SK-N-SH treated with all-trans-retinoic acid at 6 μM for 48 hours (cell line): ENCODE results near the gene FRRS1.

Source experiments
- ATAC-seq: fragments of 200-7000 bp; cut with Tn5 transposase; 3 replicates; pipeline ENCODE4 v1.9.1; 2020; ENCODE audit warnings: mild to moderate bottlenecking, moderate library complexity
- ARNTL ChIP-seq: fragments of 450-650 bp; formaldehyde crosslinking; IDR thresholded peaks from 2 replicates; pipeline ENCODE4 v1.5.0; 2020; ENCODE audit warnings: low read depth, mild to moderate bottlenecking, moderate library complexity, borderline replicate concordance
- CSDC2 ChIP-seq: fragments of 250-450 bp; sonication (Bioruptor Pico); IDR thresholded peaks from 2 replicates; pipeline ENCODE4 v1.5.0; 2020; ENCODE audit warnings: mild to moderate bottlenecking, moderate library complexity
- ESRRG ChIP-seq: fragments of 250-450 bp; sonication (Bioruptor Pico); IDR thresholded peaks from 2 replicates; pipeline ENCODE4 v1.6.1; 2021; ENCODE audit warnings: mild to moderate bottlenecking
- GLIS3 ChIP-seq: fragments of 250-450 bp; sonication (Bioruptor Pico); IDR thresholded peaks from 2 replicates; pipeline ENCODE4 v1.5.0; 2020; ENCODE audit warnings: mild to moderate bottlenecking, moderate library complexity
- ISL1 ChIP-seq: fragments of 250-450 bp; sonication (Bioruptor Pico); IDR thresholded peaks from 2 replicates; pipeline ENCODE4 v2.1.2; 2022; ENCODE audit warnings: mild to moderate bottlenecking, moderate library complexity
- OSR1 ChIP-seq: fragments of 250-450 bp; sonication (Bioruptor Pico); IDR thresholded peaks from 2 replicates; pipeline ENCODE4 v1.8.0; 2022; ENCODE audit warnings: moderate library complexity, mild to moderate bottlenecking, inconsistent platforms
- PPARA ChIP-seq: fragments of 250-450 bp; sonication (Bioruptor Pico); IDR thresholded peaks from 2 replicates; pipeline ENCODE4 v1.5.0; 2020; ENCODE audit warnings: mild to moderate bottlenecking, borderline replicate concordance
- SNAI2 ChIP-seq: fragments of 250-450 bp; sonication (Bioruptor Pico); IDR thresholded peaks from 2 replicates; pipeline ENCODE4 v1.5.0; 2020; ENCODE audit warnings: mild to moderate bottlenecking, moderate library complexity
- TCF4 ChIP-seq: fragments of 250-450 bp; sonication (Bioruptor Pico); IDR thresholded peaks from 2 replicates; pipeline ENCODE4 v1.8.0; 2021; ENCODE audit warnings: mild to moderate bottlenecking, moderate library complexity, borderline replicate concordance
- TOX ChIP-seq: fragments of 250-450 bp; sonication (Bioruptor Pico); IDR thresholded peaks from 2 replicates; pipeline ENCODE4 v1.8.0; 2021; ENCODE audit warnings: mild to moderate bottlenecking, moderate library complexity, borderline replicate concordance
- ZFP30 ChIP-seq: fragments of 450-650 bp; formaldehyde crosslinking; IDR thresholded peaks from 2 replicates; pipeline ENCODE4 v1.5.0; 2022; ENCODE audit warnings: mild to moderate bottlenecking, moderate library complexity
- ZNF565 ChIP-seq: fragments of 450-650 bp; formaldehyde crosslinking; conservative IDR thresholded peaks from 2 replicates; pipeline ENCODE4 v1.5.0; 2020; ENCODE audit warnings: low read depth, mild to moderate bottlenecking, moderate library complexity
- ZNF70 ChIP-seq: fragments of 450-650 bp; formaldehyde crosslinking; IDR thresholded peaks from 2 replicates; pipeline ENCODE4 v1.5.0; 2020; ENCODE audit warnings: mild to moderate bottlenecking, moderate library complexity
- ZNF8 ChIP-seq: fragments of 450-650 bp; formaldehyde crosslinking; IDR thresholded peaks from 2 replicates; pipeline ENCODE4 v1.5.0; 2020; ENCODE audit warnings: mild to moderate bottlenecking, moderate library complexity
- TF ChIP-seq, protein P1 (sequence below): fragments of 250-450 bp; sonication (Bioruptor Pico); IDR thresholded peaks from 2 replicates; pipeline ENCODE4 v1.5.1; 2020; ENCODE audit warnings: low read depth, mild to moderate bottlenecking, moderate library complexity
- TF ChIP-seq, protein P2 (sequence below): fragments of 250-450 bp; sonication (Bioruptor Pico); IDR thresholded peaks from 2 replicates; pipeline ENCODE4 v1.8.0; 2021; ENCODE audit warnings: low read depth, mild to moderate bottlenecking, moderate library complexity, borderline replicate concordance
- TF ChIP-seq, protein P3 (sequence below): fragments of 250-450 bp; sonication (Bioruptor Pico); IDR thresholded peaks from 2 replicates; pipeline ENCODE4 v1.5.1; 2021; ENCODE audit warnings: mild to moderate bottlenecking, moderate library complexity
- TF ChIP-seq, protein P4 (sequence below): fragments of 250-450 bp; sonication (Bioruptor Pico); IDR thresholded peaks from 2 replicates; pipeline ENCODE4 v1.5.0; 2020; ENCODE audit warnings: mild to moderate bottlenecking, moderate library complexity
- TF ChIP-seq, protein P5 (sequence below): fragments of 250-450 bp; sonication (Bioruptor Pico); IDR thresholded peaks from 2 replicates; pipeline ENCODE4 v1.8.0; 2020; ENCODE audit warnings: mild to moderate bottlenecking, moderate library complexity, borderline replicate concordance

Gene FRRS1

DNA sequence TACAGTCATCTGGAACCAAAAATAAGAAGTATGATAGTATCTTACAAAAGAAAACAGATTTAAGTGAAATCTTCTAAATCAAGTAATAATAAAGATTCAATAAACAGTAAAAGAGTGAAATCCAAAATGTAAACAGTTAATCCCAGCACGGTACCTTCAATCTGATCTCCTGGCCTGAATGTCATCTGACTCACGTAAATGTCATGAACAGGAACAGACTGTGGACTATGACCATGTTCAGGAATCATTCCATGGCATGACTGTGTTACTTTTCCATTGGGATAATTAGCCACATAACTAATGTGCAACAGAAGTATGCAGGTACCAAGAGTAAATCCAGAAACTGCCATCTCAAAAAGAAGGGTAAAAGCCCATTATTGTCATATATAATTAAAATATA, 18.0 kb downstream of the FRRS1 start:
- peak; percentile 22; the same call in 1 of the 2 replicates for TF ChIP-seq ISL1 (CRISPR knock-in tag)
- TF ChIP-seq, protein P1, sequence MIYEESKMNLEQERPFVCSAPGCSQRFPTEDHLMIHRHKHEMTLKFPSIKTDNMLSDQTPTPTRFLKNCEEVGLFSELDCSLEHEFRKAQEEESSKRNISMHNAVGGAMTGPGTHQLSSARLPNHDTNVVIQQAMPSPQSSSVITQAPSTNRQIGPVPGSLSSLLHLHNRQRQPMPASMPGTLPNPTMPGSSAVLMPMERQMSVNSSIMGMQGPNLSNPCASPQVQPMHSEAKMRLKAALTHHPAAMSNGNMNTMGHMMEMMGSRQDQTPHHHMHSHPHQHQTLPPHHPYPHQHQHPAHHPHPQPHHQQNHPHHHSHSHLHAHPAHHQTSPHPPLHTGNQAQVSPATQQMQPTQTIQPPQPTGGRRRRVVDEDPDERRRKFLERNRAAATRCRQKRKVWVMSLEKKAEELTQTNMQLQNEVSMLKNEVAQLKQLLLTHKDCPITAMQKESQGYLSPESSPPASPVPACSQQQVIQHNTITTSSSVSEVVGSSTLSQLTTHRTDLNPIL: no peak
- no peak for TF ChIP-seq ZNF8
- ATAC-seq: no peak

DNA sequence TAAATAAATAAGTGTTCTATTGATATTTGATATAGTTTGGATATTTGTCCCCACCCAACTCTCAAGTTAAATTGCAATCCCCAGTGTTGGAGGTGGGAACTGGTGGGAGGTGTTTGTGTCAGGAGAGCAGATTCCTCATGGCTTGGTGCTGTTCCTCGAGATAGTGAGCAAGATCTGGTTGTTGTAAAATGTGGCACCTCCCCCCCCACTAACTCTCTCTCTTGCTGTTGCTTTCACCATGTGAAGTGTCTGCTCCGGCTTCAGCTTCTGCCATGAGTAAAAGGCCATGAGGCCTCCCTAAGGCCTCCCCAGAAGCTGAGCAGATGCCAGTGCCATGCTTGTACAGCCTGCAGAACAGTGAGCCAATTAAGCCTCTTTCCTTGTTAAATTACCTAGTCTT, 20.8 kb downstream of the FRRS1 start:
- no peak for ATAC-seq
- TF ChIP-seq, protein P2, sequence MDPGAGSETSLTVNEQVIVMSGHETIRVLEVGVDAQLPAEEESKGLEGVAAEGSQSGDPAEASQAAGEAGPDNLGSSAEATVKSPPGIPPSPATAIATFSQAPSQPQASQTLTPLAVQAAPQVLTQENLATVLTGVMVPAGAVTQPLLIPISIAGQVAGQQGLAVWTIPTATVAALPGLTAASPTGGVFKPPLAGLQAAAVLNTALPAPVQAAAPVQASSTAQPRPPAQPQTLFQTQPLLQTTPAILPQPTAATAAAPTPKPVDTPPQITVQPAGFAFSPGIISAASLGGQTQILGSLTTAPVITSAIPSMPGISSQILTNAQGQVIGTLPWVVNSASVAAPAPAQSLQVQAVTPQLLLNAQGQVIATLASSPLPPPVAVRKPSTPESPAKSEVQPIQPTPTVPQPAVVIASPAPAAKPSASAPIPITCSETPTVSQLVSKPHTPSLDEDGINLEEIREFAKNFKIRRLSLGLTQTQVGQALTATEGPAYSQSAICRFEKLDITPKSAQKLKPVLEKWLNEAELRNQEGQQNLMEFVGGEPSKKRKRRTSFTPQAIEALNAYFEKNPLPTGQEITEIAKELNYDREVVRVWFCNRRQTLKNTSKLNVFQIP (CRISPR knock-in tag): no peak
- no peak for TF ChIP-seq GLIS3 (CRISPR knock-in tag)
- TF ChIP-seq, protein P3, sequence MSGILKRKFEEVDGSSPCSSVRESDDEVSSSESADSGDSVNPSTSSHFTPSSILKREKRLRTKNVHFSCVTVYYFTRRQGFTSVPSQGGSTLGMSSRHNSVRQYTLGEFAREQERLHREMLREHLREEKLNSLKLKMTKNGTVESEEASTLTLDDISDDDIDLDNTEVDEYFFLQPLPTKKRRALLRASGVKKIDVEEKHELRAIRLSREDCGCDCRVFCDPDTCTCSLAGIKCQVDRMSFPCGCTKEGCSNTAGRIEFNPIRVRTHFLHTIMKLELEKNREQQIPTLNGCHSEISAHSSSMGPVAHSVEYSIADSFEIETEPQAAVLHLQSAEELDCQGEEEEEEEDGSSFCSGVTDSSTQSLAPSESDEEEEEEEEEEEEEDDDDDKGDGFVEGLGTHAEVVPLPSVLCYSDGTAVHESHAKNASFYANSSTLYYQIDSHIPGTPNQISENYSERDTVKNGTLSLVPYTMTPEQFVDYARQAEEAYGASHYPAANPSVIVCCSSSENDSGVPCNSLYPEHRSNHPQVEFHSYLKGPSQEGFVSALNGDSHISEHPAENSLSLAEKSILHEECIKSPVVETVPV: no peak
- TF ChIP-seq TCF4 (CRISPR knock-in tag): no peak
- no peak for TF ChIP-seq ZFP30 (CRISPR knock-in tag)
- no peak for TF ChIP-seq SNAI2
- TF ChIP-seq TOX (CRISPR knock-in tag): no peak
- TF ChIP-seq, protein P1: no peak
- TF ChIP-seq ESRRG (CRISPR knock-in tag): no peak
- TF ChIP-seq, protein P4, sequence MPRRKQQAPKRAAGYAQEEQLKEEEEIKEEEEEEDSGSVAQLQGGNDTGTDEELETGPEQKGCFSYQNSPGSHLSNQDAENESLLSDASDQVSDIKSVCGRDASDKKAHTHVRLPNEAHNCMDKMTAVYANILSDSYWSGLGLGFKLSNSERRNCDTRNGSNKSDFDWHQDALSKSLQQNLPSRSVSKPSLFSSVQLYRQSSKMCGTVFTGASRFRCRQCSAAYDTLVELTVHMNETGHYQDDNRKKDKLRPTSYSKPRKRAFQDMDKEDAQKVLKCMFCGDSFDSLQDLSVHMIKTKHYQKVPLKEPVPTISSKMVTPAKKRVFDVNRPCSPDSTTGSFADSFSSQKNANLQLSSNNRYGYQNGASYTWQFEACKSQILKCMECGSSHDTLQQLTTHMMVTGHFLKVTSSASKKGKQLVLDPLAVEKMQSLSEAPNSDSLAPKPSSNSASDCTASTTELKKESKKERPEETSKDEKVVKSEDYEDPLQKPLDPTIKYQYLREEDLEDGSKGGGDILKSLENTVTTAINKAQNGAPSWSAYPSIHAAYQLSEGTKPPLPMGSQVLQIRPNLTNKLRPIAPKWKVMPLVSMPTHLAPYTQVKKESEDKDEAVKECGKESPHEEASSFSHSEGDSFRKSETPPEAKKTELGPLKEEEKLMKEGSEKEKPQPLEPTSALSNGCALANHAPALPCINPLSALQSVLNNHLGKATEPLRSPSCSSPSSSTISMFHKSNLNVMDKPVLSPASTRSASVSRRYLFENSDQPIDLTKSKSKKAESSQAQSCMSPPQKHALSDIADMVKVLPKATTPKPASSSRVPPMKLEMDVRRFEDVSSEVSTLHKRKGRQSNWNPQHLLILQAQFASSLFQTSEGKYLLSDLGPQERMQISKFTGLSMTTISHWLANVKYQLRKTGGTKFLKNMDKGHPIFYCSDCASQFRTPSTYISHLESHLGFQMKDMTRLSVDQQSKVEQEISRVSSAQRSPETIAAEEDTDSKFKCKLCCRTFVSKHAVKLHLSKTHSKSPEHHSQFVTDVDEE: no peak
- no peak for TF ChIP-seq ZNF565 (CRISPR knock-in tag)
- no peak for TF ChIP-seq OSR1 (CRISPR knock-in tag)

DNA sequence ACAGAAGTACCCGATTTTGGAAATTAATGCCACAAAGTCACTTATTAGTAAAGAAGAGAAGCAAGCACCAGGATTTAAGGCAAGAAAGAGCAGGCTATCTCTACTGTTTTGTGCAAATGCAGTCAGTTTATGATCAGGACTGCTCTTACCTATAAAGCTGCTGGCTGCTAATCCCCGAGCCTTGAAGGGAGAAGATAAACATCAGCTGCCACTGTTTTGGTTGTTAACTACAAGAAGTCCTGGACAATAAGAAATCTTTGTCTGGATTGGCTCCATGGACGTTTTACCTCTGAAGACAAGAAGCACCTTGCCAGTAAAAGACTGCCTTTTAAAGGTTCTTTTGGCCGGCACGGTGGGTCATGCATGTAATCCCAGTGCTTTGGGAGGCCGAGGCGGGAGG, 21.4 kb downstream of the FRRS1 start:
- no peak for ATAC-seq
- TF ChIP-seq CSDC2: no peak
- TF ChIP-seq ISL1 (CRISPR knock-in tag): no peak

DNA sequence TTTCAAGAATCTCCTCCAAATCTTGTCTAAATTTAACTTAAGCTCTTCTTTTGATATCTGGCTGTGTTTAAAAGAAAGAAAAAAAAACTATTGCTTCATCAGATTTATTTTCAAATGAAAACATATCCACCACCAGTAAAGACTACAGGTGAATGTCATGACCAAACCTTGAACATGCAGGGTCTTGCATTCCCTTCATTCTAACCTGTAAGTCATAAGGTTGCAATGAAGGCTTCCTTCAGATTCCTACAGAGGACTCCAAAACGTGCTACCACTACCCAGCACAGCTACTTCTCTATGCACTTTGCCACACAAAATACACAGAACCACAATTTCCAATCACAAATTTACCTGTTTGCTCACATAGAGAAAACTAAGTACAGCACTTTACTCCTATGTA, 26.3 kb downstream of the FRRS1 start:
- no peak for ATAC-seq
- no peak for TF ChIP-seq ZNF70 (CRISPR knock-in tag)

DNA sequence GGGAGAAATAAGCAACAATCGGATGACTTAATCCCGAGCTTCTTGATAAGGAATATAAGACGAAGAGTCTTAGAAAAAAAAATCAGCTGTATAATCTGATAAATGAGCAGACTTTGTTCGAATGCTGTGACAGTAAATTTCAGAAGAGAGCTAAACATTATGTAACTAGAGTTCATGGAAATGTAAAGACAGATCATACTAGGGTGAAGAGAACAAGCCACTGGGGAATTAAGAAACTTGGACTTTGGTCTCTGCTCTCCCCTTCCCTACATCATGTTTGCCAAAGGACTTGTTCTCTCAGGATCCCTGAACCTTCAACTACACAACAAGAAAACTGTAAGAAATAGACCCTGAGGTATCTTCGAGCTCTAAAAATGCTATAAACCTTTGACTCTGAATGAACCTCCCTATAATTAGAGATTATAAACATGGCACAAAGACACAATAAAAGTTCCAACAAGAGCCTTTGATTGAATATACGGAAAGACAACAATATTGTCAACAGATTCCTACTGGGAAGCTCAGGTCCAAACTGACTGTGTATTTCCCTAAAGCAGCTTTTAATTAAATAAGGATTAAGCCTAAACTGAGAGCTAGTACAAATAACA, 27.5 kb downstream of the FRRS1 start:
- no peak for ATAC-seq
- TF ChIP-seq GLIS3 (CRISPR knock-in tag) (no peak), ZNF565 (CRISPR knock-in tag) (no peak), ARNTL (no peak), PPARA (no peak), ZNF70 (CRISPR knock-in tag) (no peak), SNAI2 (no peak), OSR1 (CRISPR knock-in tag) (no peak)
- TF ChIP-seq, protein P4: no peak
- TF ChIP-seq, protein P5, sequence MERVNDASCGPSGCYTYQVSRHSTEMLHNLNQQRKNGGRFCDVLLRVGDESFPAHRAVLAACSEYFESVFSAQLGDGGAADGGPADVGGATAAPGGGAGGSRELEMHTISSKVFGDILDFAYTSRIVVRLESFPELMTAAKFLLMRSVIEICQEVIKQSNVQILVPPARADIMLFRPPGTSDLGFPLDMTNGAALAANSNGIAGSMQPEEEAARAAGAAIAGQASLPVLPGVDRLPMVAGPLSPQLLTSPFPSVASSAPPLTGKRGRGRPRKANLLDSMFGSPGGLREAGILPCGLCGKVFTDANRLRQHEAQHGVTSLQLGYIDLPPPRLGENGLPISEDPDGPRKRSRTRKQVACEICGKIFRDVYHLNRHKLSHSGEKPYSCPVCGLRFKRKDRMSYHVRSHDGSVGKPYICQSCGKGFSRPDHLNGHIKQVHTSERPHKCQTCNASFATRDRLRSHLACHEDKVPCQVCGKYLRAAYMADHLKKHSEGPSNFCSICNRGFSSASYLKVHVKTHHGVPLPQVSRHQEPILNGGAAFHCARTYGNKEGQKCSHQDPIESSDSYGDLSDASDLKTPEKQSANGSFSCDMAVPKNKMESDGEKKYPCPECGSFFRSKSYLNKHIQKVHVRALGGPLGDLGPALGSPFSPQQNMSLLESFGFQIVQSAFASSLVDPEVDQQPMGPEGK (CRISPR knock-in tag): no peak
- TF ChIP-seq, protein P2 (CRISPR knock-in tag): no peak
